ENCODE measurements around the gene CUTA.

CUTA gene

DNA sequence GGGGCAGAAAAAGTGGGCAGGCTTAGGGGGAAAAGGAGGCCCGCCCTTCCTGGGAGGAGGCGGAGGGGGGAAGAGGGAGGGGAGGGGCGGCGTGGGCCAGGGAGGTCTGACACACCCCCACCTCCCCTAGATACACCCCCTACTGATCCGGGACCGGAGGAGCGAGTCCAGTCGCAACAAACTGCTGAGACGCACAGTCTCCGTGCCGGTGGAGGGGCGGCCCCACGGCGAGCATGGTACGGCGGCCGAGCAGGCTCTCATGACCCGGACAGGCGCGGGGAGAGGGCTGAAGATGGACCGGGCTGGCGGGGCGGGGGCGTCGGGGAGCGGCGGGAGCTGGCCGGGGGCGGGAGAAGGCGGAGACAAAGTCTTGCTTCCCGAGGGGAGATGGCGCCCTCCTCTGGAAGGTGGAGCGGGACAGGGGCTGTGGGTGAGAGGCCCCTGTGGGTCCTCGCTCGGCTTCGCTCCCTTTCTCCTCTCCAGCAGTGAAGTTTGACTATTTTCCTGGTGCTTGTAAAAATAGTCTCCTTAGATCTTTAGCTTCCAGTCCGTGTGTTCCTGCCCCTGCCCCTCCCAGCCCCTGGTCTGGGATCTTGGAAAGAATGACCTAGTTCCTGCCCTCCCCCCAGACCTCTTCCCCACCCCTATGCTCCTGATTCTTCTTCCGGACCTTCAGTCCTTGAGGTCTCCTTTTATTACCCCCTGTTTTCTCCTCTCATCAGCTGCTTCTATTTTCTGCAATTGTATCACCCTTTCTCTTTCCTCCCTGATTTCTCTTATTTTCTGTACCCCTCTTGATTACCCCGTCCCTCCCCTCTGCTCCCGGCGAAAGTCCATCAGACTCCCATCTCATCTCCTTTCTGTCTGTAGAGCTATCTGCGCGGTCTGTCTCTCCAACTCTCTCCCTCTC, 8.0 kb upstream of the CUTA start (continued):
- TF ChIP-seq, protein P1, sequence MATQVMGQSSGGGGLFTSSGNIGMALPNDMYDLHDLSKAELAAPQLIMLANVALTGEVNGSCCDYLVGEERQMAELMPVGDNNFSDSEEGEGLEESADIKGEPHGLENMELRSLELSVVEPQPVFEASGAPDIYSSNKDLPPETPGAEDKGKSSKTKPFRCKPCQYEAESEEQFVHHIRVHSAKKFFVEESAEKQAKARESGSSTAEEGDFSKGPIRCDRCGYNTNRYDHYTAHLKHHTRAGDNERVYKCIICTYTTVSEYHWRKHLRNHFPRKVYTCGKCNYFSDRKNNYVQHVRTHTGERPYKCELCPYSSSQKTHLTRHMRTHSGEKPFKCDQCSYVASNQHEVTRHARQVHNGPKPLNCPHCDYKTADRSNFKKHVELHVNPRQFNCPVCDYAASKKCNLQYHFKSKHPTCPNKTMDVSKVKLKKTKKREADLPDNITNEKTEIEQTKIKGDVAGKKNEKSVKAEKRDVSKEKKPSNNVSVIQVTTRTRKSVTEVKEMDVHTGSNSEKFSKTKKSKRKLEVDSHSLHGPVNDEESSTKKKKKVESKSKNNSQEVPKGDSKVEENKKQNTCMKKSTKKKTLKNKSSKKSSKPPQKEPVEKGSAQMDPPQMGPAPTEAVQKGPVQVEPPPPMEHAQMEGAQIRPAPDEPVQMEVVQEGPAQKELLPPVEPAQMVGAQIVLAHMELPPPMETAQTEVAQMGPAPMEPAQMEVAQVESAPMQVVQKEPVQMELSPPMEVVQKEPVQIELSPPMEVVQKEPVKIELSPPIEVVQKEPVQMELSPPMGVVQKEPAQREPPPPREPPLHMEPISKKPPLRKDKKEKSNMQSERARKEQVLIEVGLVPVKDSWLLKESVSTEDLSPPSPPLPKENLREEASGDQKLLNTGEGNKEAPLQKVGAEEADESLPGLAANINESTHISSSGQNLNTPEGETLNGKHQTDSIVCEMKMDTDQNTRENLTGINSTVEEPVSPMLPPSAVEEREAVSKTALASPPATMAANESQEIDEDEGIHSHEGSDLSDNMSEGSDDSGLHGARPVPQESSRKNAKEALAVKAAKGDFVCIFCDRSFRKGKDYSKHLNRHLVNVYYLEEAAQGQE (tag by site-specific recombination; IDR thresholded peaks at IDR 0.05) = no peak
- TF ChIP-seq EGR2 (tag by site-specific recombination; IDR thresholded peaks at IDR 0.05; ENCODE audit: low read depth) = peak; percentile 30; the same call in 1 of the 2 replicates
- peak; percentile 91 for TF ChIP-seq ZNF335 (tag by site-specific recombination; conservative IDR thresholded peaks at IDR 0.05)
- no peak for TF ChIP-seq HOXC10 (CRISPR knock-in tag; IDR thresholded peaks at IDR 0.05)
- no peak for TF ChIP-seq ZNF571 (tag by site-specific recombination; IDR thresholded peaks at IDR 0.05)
- TF ChIP-seq HOXD13 (CRISPR knock-in tag; IDR thresholded peaks at IDR 0.05; ENCODE audit: borderline replicate concordance) = no peak
- no peak for TF ChIP-seq ZNF530 (tag by site-specific recombination; IDR thresholded peaks at IDR 0.05; ENCODE audit: low read depth)
- no peak for TF ChIP-seq MZF1 (tag by site-specific recombination; IDR thresholded peaks at IDR 0.05; ENCODE audit: borderline replicate concordance)
- TF ChIP-seq ZNF132 (tag by site-specific recombination; IDR thresholded peaks at IDR 0.05; ENCODE audit: borderline replicate concordance) = no peak
- TF ChIP-seq, protein P2, sequence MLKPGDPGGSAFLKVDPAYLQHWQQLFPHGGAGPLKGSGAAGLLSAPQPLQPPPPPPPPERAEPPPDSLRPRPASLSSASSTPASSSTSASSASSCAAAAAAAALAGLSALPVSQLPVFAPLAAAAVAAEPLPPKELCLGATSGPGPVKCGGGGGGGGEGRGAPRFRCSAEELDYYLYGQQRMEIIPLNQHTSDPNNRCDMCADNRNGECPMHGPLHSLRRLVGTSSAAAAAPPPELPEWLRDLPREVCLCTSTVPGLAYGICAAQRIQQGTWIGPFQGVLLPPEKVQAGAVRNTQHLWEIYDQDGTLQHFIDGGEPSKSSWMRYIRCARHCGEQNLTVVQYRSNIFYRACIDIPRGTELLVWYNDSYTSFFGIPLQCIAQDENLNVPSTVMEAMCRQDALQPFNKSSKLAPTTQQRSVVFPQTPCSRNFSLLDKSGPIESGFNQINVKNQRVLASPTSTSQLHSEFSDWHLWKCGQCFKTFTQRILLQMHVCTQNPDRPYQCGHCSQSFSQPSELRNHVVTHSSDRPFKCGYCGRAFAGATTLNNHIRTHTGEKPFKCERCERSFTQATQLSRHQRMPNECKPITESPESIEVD (tag by site-specific recombination; IDR thresholded peaks at IDR 0.05) = no peak
- TF ChIP-seq ZNF37A (tag by site-specific recombination; IDR thresholded peaks at IDR 0.05) = no peak
- TF ChIP-seq, protein P3, sequence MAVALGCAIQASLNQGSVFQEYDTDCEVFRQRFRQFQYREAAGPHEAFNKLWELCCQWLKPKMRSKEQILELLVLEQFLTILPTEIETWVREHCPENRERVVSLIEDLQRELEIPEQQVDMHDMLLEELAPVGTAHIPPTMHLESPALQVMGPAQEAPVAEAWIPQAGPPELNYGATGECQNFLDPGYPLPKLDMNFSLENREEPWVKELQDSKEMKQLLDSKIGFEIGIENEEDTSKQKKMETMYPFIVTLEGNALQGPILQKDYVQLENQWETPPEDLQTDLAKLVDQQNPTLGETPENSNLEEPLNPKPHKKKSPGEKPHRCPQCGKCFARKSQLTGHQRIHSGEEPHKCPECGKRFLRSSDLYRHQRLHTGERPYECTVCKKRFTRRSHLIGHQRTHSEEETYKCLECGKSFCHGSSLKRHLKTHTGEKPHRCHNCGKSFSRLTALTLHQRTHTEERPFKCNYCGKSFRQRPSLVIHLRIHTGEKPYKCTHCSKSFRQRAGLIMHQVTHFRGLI (tag by site-specific recombination; IDR thresholded peaks at IDR 0.05) = no peak
- TF ChIP-seq ZNF792 (tag by site-specific recombination; IDR thresholded peaks at IDR 0.05) = no peak
- TF ChIP-seq GLIS2 (tag by site-specific recombination; IDR thresholded peaks at IDR 0.05) = peak; percentile 99
- no peak for TF ChIP-seq ZNF549 (tag by site-specific recombination; IDR thresholded peaks at IDR 0.05)
- TF ChIP-seq ZNF138 (tag by site-specific recombination; IDR thresholded peaks at IDR 0.05; ENCODE audit: borderline replicate concordance) = no peak
- TF ChIP-seq KLF1 (tag by site-specific recombination; IDR thresholded peaks at IDR 0.05) = peak; percentile 78; the same call in 1 of the 2 replicates
- TF ChIP-seq, protein P4, sequence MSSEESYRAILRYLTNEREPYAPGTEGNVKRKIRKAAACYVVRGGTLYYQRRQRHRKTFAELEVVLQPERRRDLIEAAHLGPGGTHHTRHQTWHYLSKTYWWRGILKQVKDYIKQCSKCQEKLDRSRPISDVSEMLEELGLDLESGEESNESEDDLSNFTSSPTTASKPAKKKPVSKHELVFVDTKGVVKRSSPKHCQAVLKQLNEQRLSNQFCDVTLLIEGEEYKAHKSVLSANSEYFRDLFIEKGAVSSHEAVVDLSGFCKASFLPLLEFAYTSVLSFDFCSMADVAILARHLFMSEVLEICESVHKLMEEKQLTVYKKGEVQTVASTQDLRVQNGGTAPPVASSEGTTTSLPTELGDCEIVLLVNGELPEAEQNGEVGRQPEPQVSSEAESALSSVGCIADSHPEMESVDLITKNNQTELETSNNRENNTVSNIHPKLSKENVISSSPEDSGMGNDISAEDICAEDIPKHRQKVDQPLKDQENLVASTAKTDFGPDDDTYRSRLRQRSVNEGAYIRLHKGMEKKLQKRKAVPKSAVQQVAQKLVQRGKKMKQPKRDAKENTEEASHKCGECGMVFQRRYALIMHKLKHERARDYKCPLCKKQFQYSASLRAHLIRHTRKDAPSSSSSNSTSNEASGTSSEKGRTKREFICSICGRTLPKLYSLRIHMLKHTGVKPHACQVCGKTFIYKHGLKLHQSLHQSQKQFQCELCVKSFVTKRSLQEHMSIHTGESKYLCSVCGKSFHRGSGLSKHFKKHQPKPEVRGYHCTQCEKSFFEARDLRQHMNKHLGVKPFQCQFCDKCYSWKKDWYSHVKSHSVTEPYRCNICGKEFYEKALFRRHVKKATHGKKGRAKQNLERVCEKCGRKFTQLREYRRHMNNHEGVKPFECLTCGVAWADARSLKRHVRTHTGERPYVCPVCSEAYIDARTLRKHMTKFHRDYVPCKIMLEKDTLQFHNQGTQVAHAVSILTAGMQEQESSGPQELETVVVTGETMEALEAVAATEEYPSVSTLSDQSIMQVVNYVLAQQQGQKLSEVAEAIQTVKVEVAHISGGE (tag by site-specific recombination; conservative IDR thresholded peaks at IDR 0.05; ENCODE audit: low read depth) = peak; percentile 40; the same call in 1 of the 2 replicates
- no peak for TF ChIP-seq ZNF416 (tag by site-specific recombination; IDR thresholded peaks at IDR 0.05)
- no peak for TF ChIP-seq MYNN (tag by site-specific recombination; IDR thresholded peaks at IDR 0.05; ENCODE audit: borderline replicate concordance)
- no peak for TF ChIP-seq TRIM28 (IDR thresholded peaks at IDR 0.05; ENCODE audit: borderline replicate concordance, low read length)
- TF ChIP-seq FEZF1 (tag by site-specific recombination; IDR thresholded peaks at IDR 0.05) = no peak
- no peak for TF ChIP-seq ZNF292 (tag by site-specific recombination; IDR thresholded peaks at IDR 0.05; ENCODE audit: borderline replicate concordance, low read depth)
- TF ChIP-seq KLF8 (tag by site-specific recombination; IDR thresholded peaks at IDR 0.05) = 0 out of 2 replicates have a peak, but pooled peaks have one; percentile 87
- TF ChIP-seq ZNF394 (tag by site-specific recombination; IDR thresholded peaks at IDR 0.05; ENCODE audit: borderline replicate concordance) = no peak
- TF ChIP-seq ZNF169 (tag by site-specific recombination; IDR thresholded peaks at IDR 0.05) = no peak
- 0 out of 2 replicates have a peak, but pooled peaks have one; percentile 37 for TF ChIP-seq SP7 (tag by site-specific recombination; IDR thresholded peaks at IDR 0.05)
- TF ChIP-seq BCL11B (tag by site-specific recombination; IDR thresholded peaks at IDR 0.05; ENCODE audit: low read depth) = no peak
- no peak for TF ChIP-seq ZNF354C (tag by site-specific recombination; IDR thresholded peaks at IDR 0.05; ENCODE audit: borderline replicate concordance, low read depth)
- no peak for TF ChIP-seq SCRT1 (tag by site-specific recombination; IDR thresholded peaks at IDR 0.05; ENCODE audit: borderline replicate concordance)

Data from HEK293 (cell line).